Panc1 (cell line): Measurements from ENCODE around the gene ANKRD23. TPM values are rescaled to one million over a fixed set of nuclear protein-coding genes. Genes with fewer than 3 reads are reported as not detected.

Experiments
- ATAC-seq: fragments of 200-7000 bp; cut with Tn5 transposase; 2 replicates; pipeline ENCODE4 v1.9.1; 2020; ENCODE audit warnings: mild to moderate bottlenecking, moderate library complexity
- BruUV-seq: library from RNA; stranded (reverse); fragments of 400-500 nt; replicated peaks from 2 replicates; lab custom pipeline; 2021; lab: Mats Ljungman, UMichigan
- CTCF ChIA-PET: fragments of 300-600 bp; sonication (Branson Sonifier 250); formaldehyde crosslinking; loops from one replicate; lab custom pipeline; 2022; ENCODE audit warnings: antibody characterized with exemption; lab: Charles Lee
- POLR2A ChIA-PET: fragments of 300-600 bp; sonication (Branson Sonifier 250); formaldehyde crosslinking; loops from one replicate; lab custom pipeline; 2022; ENCODE audit warnings: antibody characterized with exemption; lab: Charles Lee
- DNase-seq: peaks from one replicate; pipeline ENCODE4 v3.0.0-alpha.2; 2010; ENCODE audit warnings: low read depth, low spot score
- H3K27ac ChIP-seq: 2 replicates; pipeline ENCODE4 v1.5.1; 2011; ENCODE audit warnings: mild to moderate bottlenecking, low read length, inconsistent platforms
- H3K27me3 ChIP-seq: fragments of 200-500 bp; sonication (Bioruptor generic); 2 replicates; pipeline ENCODE4 v1.6.0; 2014; ENCODE audit warnings: low read length, inconsistent platforms; ENCODE audit not compliant: control insufficient read depth, insufficient read depth
- H3K36me3 ChIP-seq: fragments of 200-500 bp; sonication (Bioruptor generic); 2 replicates; pipeline ENCODE4 v1.5.1; 2014; ENCODE audit warnings: inconsistent platforms, mild to moderate bottlenecking, low read length, moderate library complexity; ENCODE audit not compliant: control insufficient read depth, insufficient read depth
- H3K4me1 ChIP-seq: 2 replicates; pipeline ENCODE4 v1.5.1; 2011; ENCODE audit warnings: inconsistent platforms, mild to moderate bottlenecking, low read length, moderate library complexity; ENCODE audit not compliant: control insufficient read depth, insufficient read depth
- H3K4me3 ChIP-seq, 2 experiments: 2 replicates each; pipeline ENCODE4 v1.5.1; 2011 to 2012; ENCODE audit warnings: low read depth in 2 of 2, low read length in 2 of 2, mild to moderate bottlenecking in 2 of 2, inconsistent platforms in 1 of 2, moderate library complexity in 1 of 2
- H3K9me3 ChIP-seq: fragments of 200-500 bp; sonication (Bioruptor generic); 2 replicates; pipeline ENCODE4 v1.5.1; 2014; ENCODE audit warnings: low read depth, mild to moderate bottlenecking, inconsistent platforms, low read length, moderate library complexity; ENCODE audit not compliant: control insufficient read depth, insufficient read depth
- CTCF ChIP-seq: fragments of 450-650 bp; IDR thresholded peaks from 2 replicates; pipeline ENCODE4 v1.5.1; 2017; ENCODE audit warnings: mild to moderate bottlenecking
- POLR2AphosphoS5 ChIP-seq: IDR thresholded peaks from 2 replicates; pipeline ENCODE4 v1.6.1; 2012; ENCODE audit warnings: mild to moderate bottlenecking, low read depth, low read length, moderate library complexity
- REST ChIP-seq, 2 experiments: IDR thresholded peaks; 2 replicates each; pipeline ENCODE4 v1.6.1; 2011 to 2012; ENCODE audit warnings: low read depth in 2 of 2, control low read depth in 1 of 2, low read length in 1 of 2, mild to moderate bottlenecking in 1 of 2, moderate library complexity in 1 of 2; ENCODE audit not compliant: insufficient read depth in 1 of 2
- SIN3A ChIP-seq: IDR thresholded peaks from 2 replicates; pipeline ENCODE4 v1.6.1; 2012; ENCODE audit warnings: low read depth, mild to moderate bottlenecking, low read length, moderate library complexity, borderline replicate concordance; ENCODE audit not compliant: insufficient read depth
- TCF7L2 ChIP-seq: IDR thresholded peaks from 2 replicates; pipeline ENCODE4 v1.6.1; 2011; ENCODE audit warnings: mild to moderate bottlenecking, low read depth, low read length, inconsistent platforms
- in situ Hi-C: cut with HindIII; loops from 2 replicates; pipeline ENCODE4 v1.10.0; 2016; ENCODE audit warnings: low sequenced_read_pairs, low pct_unique_long_range_greater_than_20kb
- intact Hi-C: fragments of 100-400 bp; cut with micrococcal nuclease; formaldehyde crosslinking; loops from one replicate; pipeline ENCODE4 v1.10.0; 2022; ENCODE audit not compliant: unreplicated experiment
- total RNA-seq: library from RNA; stranded (reverse); gene quantifications from one replicate; pipeline ENCODE4 v1.2.1, GENCODE V29; 2021; ENCODE audit not compliant: unreplicated experiment

Gene ANKRD23
- total RNA-seq, 1 experiment from 2014 or later: 3.2 TPM

- in situ Hi-C loops (no loop called here), intact Hi-C loops (no loop called here)
- Histone ChIP-seq H3K27me3 (no peaks in the 10 kb centered on the region), H3K9me3 (no peaks in the 10 kb centered on the region), H3K4me1 (no peaks in the 10 kb centered on the region), H3K4me3 (no peak overlapping the region), H3K36me3 (no peaks in the 10 kb centered on the region), H3K27ac (no peak overlapping the region)
- no peak for ATAC-seq
- BruUV-seq: no TSS peak
- DNase-seq: no peak
- CTCF ChIA-PET: interaction anchor here (1.1 kb wide), 1 partner anchor 470 kb away, joined by 5 read pairs; no protein-coding TSS in a partner anchor
- TF ChIP-seq CTCF (no peak), POLR2AphosphoS5 (no peak), REST (IDR thresholded peaks at IDR 0.05; ENCODE audit: insufficient read depth in 1 of 2, low read depth in 2 of 2, low read length in 1 of 2) (no peak), SIN3A (no peak), TCF7L2 (no peak)
- POLR2A ChIA-PET: interaction anchor here (0.5 to 0.7 kb wide), 3 partner anchors 11 to 207 kb away, joined by 3 to 10 read pairs (median 3); no protein-coding TSS in a partner anchor
Observed at GRCh38 chr2:96879545-96880040, 35.8 kb upstream of the ANKRD23 start.

GRCh38 chr2:96878796-96879544, 35.1 kb upstream of the ANKRD23 start:
- no TSS peak for BruUV-seq
- ChIA-PET CTCF (interaction anchor here (1.1 kb wide), 1 partner anchor 470 kb away, joined by 5 read pairs; no protein-coding TSS in a partner anchor), POLR2A (interaction anchor here (0.7 kb wide), 1 partner anchor 10 kb away, joined by 3 read pairs; no protein-coding TSS in a partner anchor)
- no peak overlapping the region for H3K27ac ChIP-seq
- H3K4me1 ChIP-seq: 0 out of 2 replicates have a peak, but pooled peaks cover 3% of the 10 kb centered on the region
- no peaks in the 10 kb centered on the region for H3K9me3 ChIP-seq
- H3K4me3 ChIP-seq: no peak overlapping the region
- H3K36me3 ChIP-seq: no peaks in the 10 kb centered on the region
- TF ChIP-seq TCF7L2: no peak
- TF ChIP-seq POLR2AphosphoS5: no peak
- TF ChIP-seq SIN3A: no peak
- TF ChIP-seq REST (IDR thresholded peaks at IDR 0.05; ENCODE audit: insufficient read depth in 1 of 2, low read depth in 2 of 2, low read length in 1 of 2): no peak
- TF ChIP-seq CTCF: no peak
- no peaks in the 10 kb centered on the region for H3K27me3 ChIP-seq
- DNase-seq (no peak), ATAC-seq (no peak)
- intact Hi-C loops: no loop called here
- in situ Hi-C loops: no loop called here
